Measurements from ENCODE around the gene TLDC2.
"Not testable (repeated sequence)": the region's sequence is repeated elsewhere in the genome, so short reads cannot be mapped to it uniquely, and the experiment has no call there.

The TLDC2 gene

DNA sequence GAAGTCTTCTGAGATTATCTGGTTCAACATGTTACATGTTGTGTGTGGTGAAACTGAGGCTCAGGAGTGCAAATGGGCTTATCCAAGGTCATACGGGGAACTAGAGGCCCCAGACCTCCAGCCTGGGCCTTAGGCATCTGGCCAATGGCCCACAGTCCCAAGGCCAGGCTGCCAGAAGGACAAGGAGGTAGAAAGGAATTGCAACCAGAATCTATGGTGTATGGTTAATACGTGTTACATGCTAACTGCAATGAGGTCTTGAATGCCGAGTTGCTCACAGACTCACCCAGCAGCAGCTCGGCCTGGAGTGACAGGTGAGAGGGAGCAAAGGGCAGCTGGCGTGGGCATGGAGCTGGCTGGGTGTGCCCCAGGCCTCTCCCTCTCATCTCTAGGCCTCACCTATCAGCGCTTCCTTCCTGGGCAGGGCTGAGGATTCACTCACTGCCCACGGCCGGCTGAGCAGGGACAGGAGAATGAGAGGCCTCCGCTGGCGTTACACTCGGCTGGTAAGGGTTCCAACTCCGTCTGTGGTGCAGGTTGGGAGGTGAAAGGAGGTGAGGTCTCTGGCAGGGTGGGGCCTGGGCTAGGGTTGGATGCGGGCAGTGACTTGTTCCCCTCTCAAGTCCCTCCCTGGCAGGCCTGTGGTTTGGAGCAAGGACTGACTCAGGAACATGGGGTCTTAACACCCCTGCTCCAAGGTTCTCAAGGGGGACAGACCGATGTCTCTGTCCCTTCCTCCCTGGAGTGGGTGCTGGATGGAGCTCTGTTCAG is at the start of gene TLDC2:
Gene TLDC2, plus strand, starts transcription at position 437 of the 771 bp plus-strand sequence. Its CDS starts 37 bp downstream, at position 474.
- no peak for DNase-seq

DNA sequence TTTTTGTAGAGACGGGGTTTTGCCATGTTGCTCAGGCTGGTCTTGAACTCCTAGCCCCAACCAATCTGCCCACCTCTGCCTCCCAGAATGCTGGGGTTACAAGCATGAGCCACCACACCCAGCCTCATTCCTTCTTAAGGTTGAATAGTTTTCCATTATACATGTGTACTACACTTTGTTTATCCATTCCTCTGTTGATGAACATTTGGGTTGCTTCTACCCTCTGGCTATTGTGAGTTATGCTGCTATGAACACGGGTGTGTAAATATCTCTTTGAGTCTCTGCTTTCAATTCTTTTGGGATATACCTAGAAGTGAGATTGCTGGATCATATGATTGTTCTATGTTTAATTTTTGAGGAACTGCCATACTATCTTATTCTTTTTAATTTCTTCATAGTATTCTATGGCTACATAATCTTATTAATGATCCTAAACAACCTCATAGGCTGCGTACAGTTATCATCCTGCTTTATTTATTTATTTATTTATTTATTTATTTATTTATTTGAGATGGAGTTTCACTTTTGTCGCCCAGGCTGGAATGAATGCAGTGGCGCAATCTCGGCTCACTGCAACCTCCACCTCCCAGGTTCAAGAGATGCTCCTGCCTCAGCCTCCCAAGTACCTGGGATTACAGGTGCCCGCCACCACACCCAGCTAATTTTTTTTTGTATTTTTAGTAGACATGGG is 49.2 kb upstream of the TLDC2 start:
- DNase-seq, result no peak

DNA sequence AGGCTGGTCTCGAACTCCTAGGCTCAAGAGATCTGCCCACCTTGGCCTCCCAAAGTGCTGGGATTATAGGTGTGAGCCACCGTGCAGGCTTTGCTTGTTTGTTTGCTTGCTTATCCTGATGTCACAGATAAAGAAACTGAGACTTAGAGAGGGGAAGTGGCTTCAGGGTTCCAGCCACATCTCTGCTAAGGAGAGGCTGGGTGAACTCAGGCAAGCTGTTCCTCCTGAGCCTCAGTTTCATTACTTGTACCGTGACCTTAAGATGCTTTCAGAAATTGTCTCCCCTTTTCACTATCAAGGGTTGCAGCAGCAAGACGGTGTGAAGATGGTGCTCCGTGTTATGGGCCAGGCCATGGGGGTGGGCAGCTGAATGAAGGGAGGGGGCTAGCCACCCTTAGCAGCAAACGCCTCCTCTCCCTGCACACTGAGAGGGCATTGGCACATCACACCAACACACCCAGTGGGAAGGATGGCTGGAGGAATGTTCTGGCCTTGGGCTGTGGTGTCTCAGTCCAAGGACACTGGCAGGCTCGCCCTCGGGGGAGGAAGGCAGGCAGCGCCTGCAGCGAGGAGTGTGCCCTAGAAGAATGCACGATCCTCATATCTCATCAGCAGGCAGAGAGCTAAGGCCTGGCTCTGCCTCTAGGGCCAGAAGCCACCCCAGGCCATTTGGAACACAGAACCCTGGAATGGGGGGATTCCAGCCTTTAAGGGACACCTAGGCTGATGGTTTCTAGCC is 48.2 kb upstream of the TLDC2 start:
- DNase-seq, result no peak

DNA sequence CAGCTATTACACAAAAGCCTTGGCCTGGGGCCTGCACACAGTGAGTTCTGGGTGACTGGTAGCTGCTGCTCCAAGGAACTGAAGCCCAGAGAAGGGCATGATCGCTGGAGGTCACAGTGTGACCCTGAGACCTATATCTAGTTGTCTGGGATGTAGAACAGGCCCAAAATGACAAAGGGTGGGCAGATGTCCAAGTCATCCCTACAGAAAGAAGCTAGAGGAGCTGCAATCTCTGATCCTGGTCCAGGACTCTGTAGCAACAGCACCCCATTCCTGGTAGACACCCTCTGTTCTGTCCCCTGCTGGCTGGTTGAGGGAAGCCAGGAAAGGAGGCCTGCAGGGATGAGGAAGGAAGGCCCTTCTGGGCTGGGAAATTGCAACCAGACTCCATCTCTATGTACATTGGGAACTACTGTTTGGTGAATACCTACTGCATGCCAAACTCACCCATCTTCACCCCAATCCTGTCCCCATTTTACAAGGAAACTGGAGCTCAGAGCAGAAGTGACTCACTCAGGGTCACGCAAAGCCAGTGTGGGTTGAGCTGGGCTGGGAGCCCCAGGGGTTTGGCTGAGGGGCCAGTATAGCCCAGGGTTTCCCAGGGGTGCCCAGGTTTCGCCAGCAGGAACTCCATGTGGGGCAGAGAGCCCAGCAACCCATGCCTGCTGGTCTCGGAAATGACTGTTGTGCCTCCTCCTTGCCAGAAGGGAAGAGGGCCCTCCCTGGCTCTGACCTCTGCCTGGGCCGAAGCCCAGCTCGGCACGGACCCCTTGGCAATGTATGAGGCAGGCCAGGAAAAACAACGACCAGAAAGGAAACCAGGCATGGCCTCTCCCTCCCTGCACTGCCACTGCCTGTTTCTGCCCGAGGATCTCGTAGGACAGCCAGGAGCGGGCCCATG is 44.9 kb upstream of the TLDC2 start:
- no peak for DNase-seq

DNA sequence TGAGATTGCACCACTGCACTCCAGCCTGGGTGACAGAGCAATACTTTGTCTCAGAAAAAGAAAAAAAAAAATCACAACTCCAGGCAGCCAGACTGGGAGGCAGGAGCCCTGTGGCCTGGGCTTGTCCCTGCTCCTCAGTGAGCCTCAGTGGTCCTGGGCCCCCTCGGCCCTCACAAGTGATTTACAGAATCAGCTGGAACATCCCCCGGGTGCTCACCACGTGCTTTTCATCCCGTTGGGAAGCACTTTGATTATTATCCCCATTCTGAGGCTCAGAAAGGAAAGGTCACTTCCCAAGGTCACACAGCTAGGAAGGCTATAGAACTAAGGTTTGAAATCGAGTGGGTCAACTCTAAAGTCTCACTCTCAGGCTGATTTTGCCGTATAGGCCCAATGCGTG is 43.1 kb upstream of the TLDC2 start:
- no peak for DNase-seq

DNA sequence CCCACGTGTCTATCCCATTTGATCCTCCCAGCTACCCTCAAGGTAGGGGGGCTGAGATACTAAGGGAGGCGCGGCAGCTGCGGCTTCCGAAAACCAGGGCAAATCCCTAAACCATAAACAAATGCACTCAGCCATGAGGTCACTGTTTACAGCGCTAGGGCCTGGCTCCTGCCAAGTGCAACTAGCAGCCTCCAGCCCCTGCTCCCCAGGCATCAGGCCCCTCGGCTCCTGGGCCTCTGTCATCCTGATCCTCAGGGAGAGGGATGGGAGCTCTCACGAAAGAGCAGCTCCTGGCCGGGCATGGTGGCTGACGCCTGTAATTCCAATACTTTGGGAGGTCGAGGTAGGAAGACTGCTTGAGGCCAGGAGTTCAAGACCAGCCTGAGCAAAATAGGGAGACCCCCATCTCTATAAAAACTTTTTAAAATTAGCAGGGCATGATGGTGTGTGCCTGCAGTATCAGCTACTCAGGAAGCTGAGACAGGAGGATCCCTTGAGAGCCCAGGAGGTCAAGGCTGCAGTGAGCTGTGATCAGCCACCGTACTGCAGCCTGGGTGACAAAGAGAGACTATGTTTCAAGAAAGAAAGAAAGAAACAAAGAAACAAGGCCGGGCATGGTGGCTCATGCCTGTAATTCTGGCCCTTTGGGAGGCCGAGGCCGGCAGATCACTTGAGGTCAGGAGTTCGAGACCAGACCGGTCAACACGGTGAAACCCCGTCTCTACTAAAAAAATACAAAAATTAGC is 42.5 kb upstream of the TLDC2 start:
- no peak for DNase-seq

DNA sequence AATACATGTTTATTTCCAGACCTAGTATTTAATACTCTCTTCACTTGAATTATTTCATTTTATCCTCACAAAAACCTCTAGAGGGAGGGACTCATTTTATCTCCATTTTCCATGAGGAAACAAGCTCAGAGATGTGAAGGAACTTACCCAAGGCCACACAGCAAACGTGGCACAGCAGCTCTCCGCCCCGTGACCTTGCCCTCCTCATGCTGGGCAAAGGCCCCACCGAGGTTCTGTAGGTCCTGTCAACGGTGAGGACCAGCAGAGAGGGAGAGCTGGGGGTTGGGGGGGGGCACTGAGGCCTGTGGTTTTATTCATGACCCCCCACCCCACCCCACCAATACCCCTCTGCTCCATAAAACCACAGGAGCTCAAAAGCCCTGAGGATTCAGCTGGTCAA is 40.9 kb upstream of the TLDC2 start:
- no peak for DNase-seq

DNA sequence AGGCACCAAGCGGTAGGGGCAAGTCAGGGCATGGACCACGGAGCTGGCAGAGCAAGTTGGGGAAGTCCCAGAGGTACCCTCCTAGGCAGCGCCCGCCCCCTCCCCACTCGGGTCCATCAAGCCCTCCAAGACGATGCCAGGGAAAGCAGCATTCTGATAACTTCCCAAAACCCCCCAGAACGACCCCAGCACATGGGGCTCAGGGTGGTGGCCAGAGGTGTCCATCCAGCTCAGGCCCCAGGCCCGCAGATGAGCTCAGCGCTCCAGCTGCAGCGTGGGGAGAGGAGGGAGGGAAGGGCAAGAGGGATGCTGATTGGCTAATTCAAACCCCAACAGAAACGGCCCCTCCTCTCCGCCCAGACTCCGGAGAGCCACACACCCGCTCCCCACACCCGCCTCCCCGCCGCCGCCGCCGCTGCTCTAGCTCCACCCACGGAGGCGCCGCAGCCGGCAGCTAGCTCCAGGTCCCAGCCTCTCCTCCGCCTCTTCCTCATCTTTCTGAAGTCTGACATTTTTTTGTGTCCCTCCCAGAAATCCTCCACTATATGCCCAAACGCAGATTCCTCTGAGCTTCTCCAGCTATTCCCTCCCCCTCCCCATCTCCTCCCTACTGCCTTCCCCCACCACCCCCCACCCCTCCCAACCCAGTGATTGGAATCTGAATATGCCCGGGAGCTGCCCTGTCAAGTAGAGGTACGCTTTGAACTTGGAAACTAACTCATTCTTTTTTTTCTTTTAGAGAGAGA is 40.3 kb upstream of the TLDC2 start:
- DNase-seq, result peak; percentile 91

DNA sequence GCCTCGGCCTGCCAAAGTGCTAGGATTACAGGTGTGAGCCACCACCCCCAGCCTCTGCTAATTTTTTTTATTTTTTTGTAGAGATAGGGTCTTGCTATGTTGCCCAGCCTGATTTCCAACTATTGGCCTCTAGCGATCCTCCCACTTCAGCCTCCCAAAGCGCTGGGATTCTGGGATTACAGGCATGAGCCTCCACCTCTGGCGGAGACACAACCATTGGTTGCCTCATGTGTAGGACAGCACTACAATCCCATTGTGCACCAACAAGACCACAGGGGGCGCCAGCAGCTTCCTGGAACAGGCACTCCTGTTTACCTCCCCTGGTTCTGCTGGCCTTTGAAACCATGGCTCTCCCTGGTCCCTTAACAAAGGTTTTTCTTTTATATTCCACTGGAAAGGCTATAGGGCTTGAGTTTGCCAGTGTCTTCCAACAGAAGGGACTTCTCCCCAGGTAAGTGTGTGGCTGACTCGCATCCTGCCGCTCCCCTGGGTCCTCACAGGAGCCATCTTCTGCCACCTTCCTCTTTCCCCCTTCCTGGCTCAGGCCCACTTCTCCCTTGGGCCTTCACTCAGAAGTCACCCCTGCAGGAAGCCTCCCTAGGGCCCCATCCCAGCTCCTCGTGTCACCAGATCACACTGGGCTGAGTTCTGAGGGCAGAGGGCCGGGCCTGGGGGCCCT is 39.2 kb upstream of the TLDC2 start:
- peak; percentile 87 for DNase-seq

DNA sequence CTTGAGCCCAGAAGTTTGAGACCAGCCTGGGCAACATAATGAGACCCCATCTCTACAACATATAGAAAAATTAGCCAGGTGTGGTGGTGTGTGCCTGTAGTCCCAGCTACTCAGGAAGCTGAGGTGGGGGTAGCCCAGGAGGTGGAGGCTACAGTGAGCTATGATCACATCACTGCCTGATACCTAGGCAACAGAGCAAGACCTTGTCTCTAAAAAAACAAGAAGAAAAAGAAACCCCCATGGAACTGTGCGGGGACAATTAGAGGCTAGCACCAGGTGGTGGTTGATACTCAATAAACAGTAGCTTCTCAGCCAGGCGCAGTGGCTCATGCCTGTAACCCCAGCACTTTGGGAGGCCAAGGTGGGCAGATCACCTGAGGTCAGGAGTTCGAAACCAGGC is 37.6 kb upstream of the TLDC2 start:
- not testable (repeated sequence) for DNase-seq

DNA sequence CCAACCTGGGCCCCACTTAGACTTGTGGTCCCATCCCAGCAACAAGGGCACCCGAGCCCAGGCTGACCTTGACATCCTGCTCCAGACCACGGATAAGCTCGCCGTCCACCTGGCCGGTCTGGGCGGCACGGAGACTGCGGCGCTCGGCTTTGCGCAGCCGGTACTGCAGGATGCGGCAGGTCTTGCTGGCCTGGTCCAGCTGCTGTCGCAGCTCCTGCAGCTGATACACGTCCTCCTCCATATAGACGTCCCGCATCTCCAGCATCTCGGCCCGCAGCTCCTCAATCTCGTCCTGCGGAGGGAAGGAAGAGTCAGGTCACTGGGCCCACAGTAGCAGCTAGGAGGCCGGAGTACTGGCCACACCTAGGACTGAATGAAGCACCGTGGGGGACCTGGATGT is 36.8 kb upstream of the TLDC2 start:
- DNase-seq, result no peak

DNA sequence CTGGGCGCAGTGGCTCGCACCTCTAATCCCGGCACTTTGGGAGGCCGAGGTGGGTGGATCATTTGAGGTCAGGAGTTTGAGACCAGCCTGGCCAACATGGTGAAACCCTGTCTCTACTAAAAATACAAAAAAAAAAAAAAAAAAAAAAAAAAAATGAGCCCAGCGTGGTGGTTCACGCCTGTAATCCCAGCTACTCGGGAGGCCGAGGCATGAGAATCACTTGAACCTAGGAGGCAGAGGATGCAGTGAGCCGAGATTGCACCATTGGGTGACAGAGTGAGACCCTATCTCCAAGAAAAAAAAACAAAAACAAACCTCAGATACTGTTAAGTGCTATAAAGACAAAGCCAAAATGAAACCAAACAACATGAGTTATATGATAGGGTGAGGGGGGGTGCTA is 34.9 kb upstream of the TLDC2 start:
- not testable (repeated sequence) for DNase-seq

DNA sequence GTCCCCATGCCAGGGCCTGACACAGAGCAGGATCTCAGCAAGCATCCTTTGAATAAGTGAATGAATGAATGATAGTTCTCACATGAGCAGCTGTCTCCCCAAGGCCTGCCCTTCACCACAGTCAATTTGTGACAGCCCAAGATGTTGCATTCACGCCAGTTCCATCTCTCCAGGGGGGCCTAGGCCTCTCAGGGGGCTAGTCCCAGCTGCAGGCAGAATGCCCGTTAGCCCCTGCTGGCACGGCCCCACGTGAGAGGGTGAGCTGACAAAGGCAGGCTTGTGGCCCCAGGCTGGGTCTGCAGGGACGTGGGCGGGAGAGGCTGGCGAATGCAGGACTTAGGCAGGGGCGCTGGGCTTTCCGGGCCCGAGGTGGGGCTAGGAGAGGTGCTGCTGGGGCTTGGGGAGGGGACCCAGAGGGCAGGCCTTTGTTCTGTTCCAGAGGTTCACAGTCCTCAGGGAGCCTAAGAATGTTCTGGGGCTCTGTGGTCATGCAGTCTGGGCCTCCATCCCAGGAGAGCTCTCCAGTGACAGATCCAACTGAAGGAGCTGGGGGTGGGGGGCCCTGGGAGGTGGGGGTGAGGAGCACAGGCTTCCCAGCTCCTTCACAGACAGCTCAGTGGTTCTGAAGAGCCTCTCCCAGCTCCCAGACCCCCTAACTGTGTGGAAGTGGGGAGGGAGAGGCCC is 30.5 kb upstream of the TLDC2 start:
- DNase-seq, result no peak

DNA sequence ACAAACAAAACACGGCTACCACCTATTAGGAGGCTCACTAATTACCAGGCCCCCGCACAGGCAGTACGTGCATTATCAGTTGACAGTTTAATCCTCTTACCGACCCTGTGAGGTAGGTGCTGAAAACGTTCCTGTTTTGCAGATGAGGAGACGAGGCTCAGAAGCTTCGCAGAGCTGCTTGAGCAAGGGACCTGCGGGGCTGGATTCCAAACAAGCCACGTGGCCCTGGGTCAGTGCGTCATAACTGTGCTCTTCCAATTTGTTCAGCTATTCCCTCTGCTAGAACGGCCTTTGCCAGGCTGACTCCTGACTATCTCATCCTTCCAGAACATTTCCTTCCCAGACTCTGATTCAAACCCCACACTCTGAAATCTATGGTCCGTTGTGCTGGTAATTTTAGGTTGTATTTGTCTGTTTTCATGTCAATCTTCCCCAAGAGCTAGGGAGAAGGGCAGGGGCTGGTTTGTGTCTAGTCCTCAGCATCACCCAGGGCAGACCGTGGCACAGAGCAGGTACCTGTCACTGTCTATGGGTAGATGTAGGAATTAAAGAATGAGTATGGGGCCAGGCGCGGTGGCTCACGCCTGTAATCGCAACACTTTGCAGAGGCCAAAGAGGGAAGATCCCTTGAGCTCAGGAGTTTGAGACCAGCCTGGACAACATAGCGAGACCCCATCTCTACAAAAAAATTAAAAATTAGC is 28.8 kb upstream of the TLDC2 start:
- no peak for DNase-seq

DNA sequence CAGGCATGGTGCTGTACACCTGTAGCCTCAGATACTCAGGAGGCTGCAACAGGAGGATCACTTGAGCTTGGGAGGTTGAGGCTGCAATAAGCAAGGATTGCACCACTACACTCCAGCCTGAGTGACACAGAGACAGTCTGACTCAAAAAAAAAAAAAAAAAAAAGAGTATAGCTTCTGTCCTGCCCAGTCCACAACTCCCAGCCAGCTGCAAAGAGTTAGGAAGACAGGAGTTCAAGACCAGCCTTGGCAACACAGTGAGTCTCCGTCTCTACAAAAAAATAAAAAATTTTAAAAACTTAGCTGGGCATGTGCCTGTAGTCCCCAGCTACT is 28.3 kb upstream of the TLDC2 start:
- DNase-seq, result no peak

DNA sequence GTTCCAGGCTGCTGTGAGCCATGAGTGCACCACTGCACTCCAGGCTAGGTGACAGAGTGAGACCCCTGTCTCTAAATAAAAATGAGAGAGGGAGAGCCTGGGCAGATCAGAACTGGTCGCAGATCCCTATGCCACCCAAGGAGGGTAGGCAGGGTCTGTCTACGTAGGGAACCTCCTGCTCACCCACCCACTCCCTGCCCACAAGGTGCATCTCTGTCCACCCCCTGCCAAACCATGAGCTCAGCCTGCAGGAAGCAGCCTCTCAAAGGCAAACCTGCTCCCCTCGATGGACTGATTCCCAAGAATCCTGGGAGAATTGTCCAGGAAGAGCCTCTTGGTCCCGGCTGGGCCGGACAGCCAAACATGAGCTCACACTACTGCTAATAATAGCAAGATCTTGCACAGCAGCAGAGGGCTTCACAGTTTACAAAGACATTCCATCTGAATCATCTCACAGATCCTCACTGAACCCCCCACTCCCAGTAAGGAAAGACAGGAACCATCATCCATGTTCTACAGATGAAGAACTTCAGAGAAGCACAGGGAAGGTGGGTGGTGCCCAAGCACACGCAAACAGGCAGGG is 27.8 kb upstream of the TLDC2 start:
- no peak for DNase-seq

DNA sequence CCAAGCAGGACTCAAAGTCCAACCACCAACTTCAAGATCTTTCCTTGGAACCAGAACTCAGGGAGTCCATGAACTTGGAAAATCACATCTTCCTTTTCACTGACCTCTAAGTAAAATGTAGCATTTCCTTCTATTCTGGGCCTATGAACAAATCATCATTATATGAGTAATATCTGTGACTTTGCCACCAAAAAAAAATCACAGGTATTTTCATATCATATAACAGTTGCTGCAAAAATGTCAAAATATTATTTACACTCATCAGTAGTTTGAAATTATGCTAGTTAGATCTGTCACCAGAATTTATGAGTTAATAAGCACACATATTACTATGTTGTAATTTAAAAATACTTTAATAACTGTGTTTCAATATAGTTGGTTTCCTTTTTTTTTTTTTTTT is 27.3 kb upstream of the TLDC2 start:
- no peak for DNase-seq

DNA sequence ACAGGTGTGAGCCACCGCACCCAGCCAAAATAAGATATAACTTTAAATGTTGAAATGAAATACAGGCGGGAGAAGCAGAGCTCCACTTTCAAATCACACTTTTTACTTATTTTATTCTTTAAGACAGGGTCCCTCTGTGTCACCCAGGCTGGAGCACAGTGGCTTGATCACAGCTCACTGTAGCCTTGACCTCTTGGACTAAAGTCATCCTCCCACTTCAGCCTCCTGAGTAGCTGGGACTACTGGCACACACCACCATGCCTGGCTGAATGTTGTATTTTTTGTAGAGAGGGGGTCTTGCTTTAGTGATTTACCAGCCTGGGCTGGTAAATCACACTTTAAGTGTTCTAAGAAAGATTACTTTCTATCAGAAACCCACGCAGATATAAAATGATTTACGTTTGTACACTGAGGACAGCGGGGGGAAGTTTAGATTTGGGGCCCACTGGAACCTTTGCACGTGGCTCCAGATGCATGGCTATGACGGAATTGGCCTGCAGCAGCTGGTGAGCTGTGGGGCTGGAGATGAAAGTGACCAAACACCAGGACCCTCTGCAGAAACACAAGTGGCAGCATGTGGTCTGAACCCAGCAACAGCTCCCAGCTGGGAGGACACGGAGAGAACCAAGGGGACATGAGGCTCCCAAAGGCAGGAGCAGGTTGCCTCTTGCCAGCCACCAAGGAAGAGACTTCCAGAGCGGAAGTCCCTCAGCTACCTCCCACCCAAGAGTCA is 26.4 kb upstream of the TLDC2 start:
- DNase-seq, result no peak
